Smooth muscle cell (in vitro differentiated cells): ENCODE results near the gene SLC12A6. TPM values are rescaled to one million over a fixed set of nuclear protein-coding genes. Genes with fewer than 3 reads are reported as not detected.

Source experiments
- DNase-seq: peaks from one replicate; lab custom pipeline; 2025; ENCODE audit not compliant: unreplicated experiment; lab: John Stamatoyannopoulos, UW
- H2AFZ ChIP-seq: fragments of 200-600 bp; sonication (generic); 2 replicates; pipeline ENCODE4 v1.6.0; 2016; ENCODE audit warnings: antibody characterized with exemption, low read depth, mild to moderate bottlenecking
- H3F3A ChIP-seq: fragments of 200-600 bp; sonication (generic); 2 replicates; pipeline ENCODE4 v1.6.0; 2017; ENCODE audit warnings: antibody characterized with exemption, low read depth
- H3K27ac ChIP-seq: fragments of 200-600 bp; sonication (generic); 2 replicates; pipeline ENCODE4 v1.5.1; 2016; ENCODE audit warnings: low read depth, mild to moderate bottlenecking
- H3K27me3 ChIP-seq: fragments of 200-600 bp; sonication (generic); 2 replicates; pipeline ENCODE4 v1.6.1; 2016; ENCODE audit warnings: low read depth, mild to moderate bottlenecking
- H3K36me3 ChIP-seq: fragments of 200-600 bp; sonication (generic); 2 replicates; pipeline ENCODE4 v1.5.1; 2016; ENCODE audit warnings: low read depth
- H3K4me1 ChIP-seq: fragments of 200-600 bp; sonication (generic); 2 replicates; pipeline ENCODE4 v1.5.1; 2016; ENCODE audit warnings: low read depth
- H3K4me2 ChIP-seq: fragments of 200-600 bp; sonication (generic); 2 replicates; pipeline ENCODE4 v1.6.0; 2016; ENCODE audit warnings: mild to moderate bottlenecking
- H3K4me3 ChIP-seq: fragments of 200-600 bp; sonication (generic); 2 replicates; pipeline ENCODE4 v1.5.1; 2016; ENCODE audit warnings: mild to moderate bottlenecking
- H3K79me2 ChIP-seq: fragments of 200-600 bp; sonication (generic); 2 replicates; pipeline ENCODE4 v1.6.0; 2016; ENCODE audit warnings: low read depth, mild to moderate bottlenecking
- H3K9ac ChIP-seq: fragments of 200-600 bp; sonication (generic); 2 replicates; pipeline ENCODE4 v1.6.0; 2016; ENCODE audit warnings: low read depth
- H3K9me3 ChIP-seq: fragments of 200-600 bp; sonication (generic); replicated peaks from 2 replicates; pipeline ENCODE4 v1.5.1; 2016; ENCODE audit warnings: low read depth
- H4K20me1 ChIP-seq: fragments of 200-600 bp; sonication (generic); 2 replicates; pipeline ENCODE4 v1.6.0; 2016; ENCODE audit warnings: low read depth
- CTCF ChIP-seq: fragments of 200-600 bp; sonication (generic); IDR thresholded peaks from 2 replicates; pipeline ENCODE4 v1.5.1; 2017; ENCODE audit warnings: borderline replicate concordance, mild to moderate bottlenecking, antibody characterized with exemption; ENCODE audit not compliant: insufficient read depth, poor library complexity, severe bottlenecking
- WGBS: methylation state at CpG from one replicate; pipeline ENCODE4 v1.1.7; 2016; ENCODE audit warnings: low lambda C conversion rate; 5-methylcytosine and 5-hydroxymethylcytosine counted together
- polyA plus RNA-seq: library from polyadenylated mRNA; unstranded; fragments of >200 nt; fragmentation: Nextera tagmentation; extraction: Ambion mirVana; gene quantifications from 2 replicates; pipeline ENCODE4 v1.2.1, GENCODE V29; 2016
- total RNA-seq: library from RNA; depleted of rRNA; stranded (reverse); fragments of >200 nt; gene quantifications from 2 replicates; pipeline ENCODE4 v1.2.3, GENCODE V29; 2014

The SLC12A6 gene
- total and polyA plus RNA-seq, 2 experiments from 2014 or later, result 3.0 to 11.3 TPM

- 83% methylated on average over 3 of the region's 3 CpGs for WGBS
- no peak for TF ChIP-seq CTCF
- no peaks in the 10 kb centered on the region for H3K36me3 ChIP-seq
- H3K79me2 ChIP-seq, result no peaks in the 10 kb centered on the region
- no peaks in the 10 kb centered on the region for H4K20me1 ChIP-seq
- H3K4me3 ChIP-seq, result no peak overlapping the region
- no peak overlapping the region for H2AFZ ChIP-seq
- no peak overlapping the region for H3K4me2 ChIP-seq
- no peak for DNase-seq
- H3K9me3 ChIP-seq, result no peaks in the 10 kb centered on the region
- H3K4me1 ChIP-seq, result no peaks in the 10 kb centered on the region
- no peaks in the 10 kb centered on the region for H3K27me3 ChIP-seq
- H3K27ac ChIP-seq, result no peak overlapping the region
- H3F3A ChIP-seq, result no peaks in the 10 kb centered on the region
- H3K9ac ChIP-seq, result no peak overlapping the region
Measured at GRCh38 chr15:34358367-34358766, 20.8 kb upstream of the SLC12A6 start.

- H3K4me1 ChIP-seq, result no peaks in the 10 kb centered on the region
- H3K79me2 ChIP-seq, result no peaks in the 10 kb centered on the region
- no peak for DNase-seq
- H3K36me3 ChIP-seq, result no peaks in the 10 kb centered on the region
- H2AFZ ChIP-seq, result no peak overlapping the region
- no peaks in the 10 kb centered on the region for H3K27me3 ChIP-seq
- no peak overlapping the region for H3K27ac ChIP-seq
- H3K9me3 ChIP-seq, result no peaks in the 10 kb centered on the region
- H3K9ac ChIP-seq, result no peak overlapping the region
- H3K4me2 ChIP-seq, result no peak overlapping the region
- no peaks in the 10 kb centered on the region for H3F3A ChIP-seq
- TF ChIP-seq CTCF, result no peak
- WGBS, result 95% methylated on average over 1 of the region's 1 CpG
- no peak overlapping the region for H3K4me3 ChIP-seq
- H4K20me1 ChIP-seq, result no peaks in the 10 kb centered on the region
Measured at GRCh38 chr15:34357653-34358052, 20.1 kb upstream of the SLC12A6 start.

- TF ChIP-seq CTCF, result no peak
- Histone ChIP-seq H3K4me1 (no peaks in the 10 kb centered on the region), H4K20me1 (no peaks in the 10 kb centered on the region), H3K4me2 (no peak overlapping the region), H3K9me3 (no peaks in the 10 kb centered on the region), H3K27me3 (no peaks in the 10 kb centered on the region), H3K9ac (no peak overlapping the region), H3K27ac (no peak overlapping the region), H3F3A (no peaks in the 10 kb centered on the region), H2AFZ (no peak overlapping the region), H3K4me3 (no peak overlapping the region), H3K79me2 (no peaks in the 10 kb centered on the region), H3K36me3 (no peaks in the 10 kb centered on the region)
- no peak for DNase-seq
- WGBS, result 93% methylated on average over 9 of the region's 9 CpGs
Measured at GRCh38 chr15:34355241-34355640, 17.7 kb upstream of the SLC12A6 start.

- Histone ChIP-seq H4K20me1 (no peaks in the 10 kb centered on the region), H2AFZ (no peak overlapping the region), H3K9ac (no peak overlapping the region), H3K36me3 (no peaks in the 10 kb centered on the region), H3K4me1 (no peaks in the 10 kb centered on the region), H3F3A (no peaks in the 10 kb centered on the region), H3K4me2 (no peak overlapping the region), H3K9me3 (no peaks in the 10 kb centered on the region), H3K4me3 (no peak overlapping the region), H3K27ac (no peak overlapping the region), H3K79me2 (no peaks in the 10 kb centered on the region), H3K27me3 (no peaks in the 10 kb centered on the region)
- no peak for TF ChIP-seq CTCF
- no peak for DNase-seq
- WGBS, result 97% methylated on average over 7 of the region's 7 CpGs
Measured at GRCh38 chr15:34354286-34354685, 16.7 kb upstream of the SLC12A6 start.
